HG03558 (cell line): ENCODE data around the gene NEBL.

Source experiments
- ATAC-seq: cut with Tn5 transposase; IDR thresholded peaks from one replicate; pipeline ENCODE4 v1.9.1; 2021; ENCODE audit warnings: moderate number of reproducible peaks; ENCODE audit not compliant: unreplicated experiment; ENCODE audit errors: extremely low read depth

Gene NEBL

GRCh38 chr10:20871970-20872369 lies 25.1 kb downstream of the NEBL start:
- no peak for ATAC-seq

DNA sequence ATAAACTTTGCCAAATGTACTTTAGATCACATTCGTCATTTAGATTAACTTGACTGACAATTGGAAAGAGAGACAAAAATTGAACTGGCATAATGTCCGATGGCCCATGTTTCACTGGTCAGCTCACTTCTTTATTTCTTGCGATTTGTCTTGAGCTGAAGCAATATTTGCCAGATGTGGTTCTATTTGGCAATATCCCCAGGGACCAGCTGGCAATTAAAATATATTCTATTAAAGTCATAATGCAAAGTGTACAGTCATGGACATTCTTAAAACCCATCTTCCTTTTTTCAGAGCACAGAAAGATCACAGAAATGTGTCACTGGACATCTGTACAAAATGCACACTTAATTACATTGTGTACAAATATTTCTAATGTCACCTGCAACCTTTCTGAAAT lies 26.3 kb downstream of the NEBL start:
- no peak for ATAC-seq

- ATAC-seq: no peak
Observed at GRCh38 chr10:20863008-20863407, 34.1 kb downstream of the NEBL start.

DNA sequence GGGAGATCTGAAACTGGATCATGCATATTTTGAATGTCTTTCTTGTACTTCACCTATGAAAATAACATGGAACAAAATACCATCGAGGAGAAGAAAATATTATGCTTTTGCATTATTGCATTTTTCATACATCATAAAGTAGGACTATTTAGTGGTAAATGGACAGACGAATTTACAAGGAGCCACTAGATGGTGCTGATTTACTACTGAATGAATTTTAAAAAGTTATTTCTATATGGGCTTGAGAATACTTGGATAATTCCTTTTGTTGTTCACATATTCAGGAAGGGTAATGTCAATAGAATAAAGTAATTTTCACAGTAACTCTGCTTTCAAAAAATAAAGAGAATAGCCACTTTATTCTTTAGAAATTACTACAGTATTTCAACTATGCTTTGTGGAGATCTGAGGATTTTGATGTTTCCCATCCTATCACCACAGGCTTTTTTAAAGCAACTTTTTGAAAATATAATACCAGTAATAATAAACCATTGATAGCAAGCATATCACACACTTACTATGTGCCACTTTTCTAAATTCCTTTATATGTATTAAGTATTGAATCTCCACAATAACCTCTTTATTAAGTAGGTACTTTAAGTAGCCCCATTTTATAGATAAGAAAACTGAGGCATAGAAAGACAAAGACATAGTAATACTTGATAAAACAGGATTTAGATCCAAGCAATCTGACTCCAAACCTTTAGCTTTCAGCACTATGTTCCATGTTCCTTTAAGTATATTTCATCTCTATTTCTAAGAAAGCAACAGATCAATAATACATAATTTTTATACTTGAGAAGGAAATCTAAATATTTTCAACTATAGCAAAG lies 38.6 kb downstream of the NEBL start:
- ATAC-seq: no peak

DNA sequence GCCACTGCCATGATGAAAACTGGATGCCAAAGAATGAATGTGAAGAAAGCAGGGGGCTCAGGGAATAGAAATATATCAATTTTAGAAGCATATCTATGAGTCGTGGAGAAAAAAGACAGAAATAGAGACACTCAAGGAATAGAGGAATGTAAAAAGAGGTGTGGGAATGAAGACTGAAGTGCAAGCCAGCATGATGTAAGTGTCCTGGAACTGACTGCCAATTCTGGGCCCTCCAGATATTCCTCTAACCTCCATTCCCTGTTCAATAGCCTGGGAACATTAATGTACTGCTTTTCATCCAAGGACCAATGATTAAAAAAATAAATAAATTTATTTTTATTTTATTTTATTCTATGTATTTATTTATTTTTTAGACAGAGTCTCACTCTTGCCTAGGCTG lies 40.6 kb downstream of the NEBL start:
- ATAC-seq: no peak

DNA sequence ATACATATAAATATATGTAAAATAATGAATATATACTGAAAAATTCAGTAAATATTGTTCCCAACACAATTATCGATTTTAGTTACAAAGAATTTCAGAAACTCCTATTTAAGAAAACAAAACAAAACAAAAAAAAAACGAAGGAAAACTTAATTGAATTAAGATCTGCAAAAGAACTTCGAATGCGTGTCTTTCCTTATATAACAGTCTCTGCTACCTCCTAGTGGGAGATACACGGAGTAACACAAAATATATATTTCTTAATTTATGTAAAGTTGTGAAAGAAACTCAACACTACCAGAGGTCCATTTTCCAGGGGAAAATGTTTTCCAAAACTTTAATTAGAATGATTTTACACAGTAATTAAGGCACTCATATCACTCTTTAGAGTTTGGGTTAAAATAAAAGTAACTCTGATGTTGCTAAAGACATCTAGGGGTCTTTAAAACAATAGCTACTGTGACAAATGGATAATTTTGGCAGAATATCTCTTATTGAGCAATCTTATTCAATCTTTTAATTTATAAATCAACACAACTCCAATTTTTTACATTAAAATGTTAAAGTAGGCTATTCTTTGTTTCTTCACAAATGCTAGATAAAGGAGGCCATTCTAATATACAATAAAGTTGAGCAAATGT lies 41.6 kb downstream of the NEBL start:
- no peak for ATAC-seq

DNA sequence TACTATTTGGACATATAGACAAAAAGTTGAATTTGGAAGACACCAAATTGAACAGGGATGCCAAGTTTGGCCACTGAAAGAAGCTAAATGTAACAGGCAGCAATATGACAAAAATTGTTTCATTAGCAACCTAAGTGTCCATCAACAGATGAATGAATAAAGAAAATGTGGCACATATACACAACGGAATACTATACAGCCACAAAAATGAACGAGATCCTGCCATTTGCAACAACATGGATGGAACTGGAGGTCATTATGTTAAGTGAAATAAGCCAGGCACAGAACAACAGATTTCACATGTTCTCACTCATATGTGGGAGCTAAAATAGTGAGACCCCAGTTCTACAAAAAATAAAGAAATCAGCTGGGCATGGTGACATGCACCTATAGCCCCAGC lies 43.8 kb downstream of the NEBL start:
- ATAC-seq: no peak

DNA sequence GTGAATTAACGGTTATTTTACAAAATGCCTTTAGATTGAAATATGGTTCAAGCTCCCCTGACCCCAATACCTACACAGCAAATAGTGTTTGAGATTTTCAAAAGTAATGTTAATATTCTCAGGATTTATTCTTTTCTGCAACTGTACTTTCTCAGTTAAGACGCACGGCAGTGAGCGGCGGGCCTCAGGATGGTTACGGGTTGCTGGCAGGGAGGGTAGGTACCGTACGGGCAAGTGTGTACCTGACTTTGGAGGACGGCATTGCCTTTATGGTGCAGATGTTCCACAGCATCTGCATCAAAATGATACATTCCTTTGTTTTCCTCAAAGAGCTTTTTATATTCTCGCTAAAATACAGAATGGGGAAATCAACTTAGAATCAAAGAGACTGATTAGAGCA lies 44.8 kb downstream of the NEBL start:
- ATAC-seq: no peak

DNA sequence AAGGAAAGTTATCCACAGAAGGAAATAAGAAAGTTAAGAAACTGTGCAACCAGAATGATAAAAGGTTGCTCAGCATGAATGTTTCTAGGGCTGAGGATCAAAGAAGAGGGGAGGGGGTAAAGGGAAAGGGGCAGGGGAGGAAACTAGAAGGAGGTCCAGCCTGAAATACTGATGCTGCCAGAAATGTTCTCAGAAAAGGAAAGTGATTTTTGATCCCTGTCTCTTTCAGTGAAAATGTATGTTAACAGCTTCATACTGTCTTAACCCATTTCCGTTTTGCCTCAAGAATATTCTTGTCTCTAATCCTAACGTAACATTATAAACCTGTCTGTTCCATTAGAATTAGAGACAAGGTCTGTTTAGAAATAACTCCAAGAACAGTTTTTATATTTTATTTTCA lies 49.6 kb downstream of the NEBL start:
- no peak for ATAC-seq

- ATAC-seq: no peak
Observed at GRCh38 chr10:20846263-20846662, 50.8 kb downstream of the NEBL start.

- no peak for ATAC-seq
Observed at GRCh38 chr10:20841419-20841818, 55.7 kb downstream of the NEBL start.

DNA sequence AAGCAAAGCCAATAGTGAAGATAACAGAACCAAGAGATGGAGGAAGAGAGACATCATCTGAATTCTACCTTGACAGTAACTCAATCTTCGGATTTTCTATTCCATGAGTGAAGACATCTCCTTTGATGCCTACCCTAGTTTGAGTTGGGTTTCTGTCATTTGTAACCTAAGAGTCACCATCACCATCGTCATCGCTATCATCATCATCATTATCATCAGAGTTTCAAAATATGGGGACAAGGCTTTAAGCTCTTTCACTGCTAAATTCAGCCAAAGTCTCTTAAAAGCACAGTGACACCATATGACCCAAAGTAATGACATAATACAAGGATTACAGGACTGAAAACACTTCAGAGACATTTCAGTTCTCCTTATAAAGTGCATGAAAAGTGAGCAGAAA lies 57.2 kb downstream of the NEBL start:
- no peak for ATAC-seq

DNA sequence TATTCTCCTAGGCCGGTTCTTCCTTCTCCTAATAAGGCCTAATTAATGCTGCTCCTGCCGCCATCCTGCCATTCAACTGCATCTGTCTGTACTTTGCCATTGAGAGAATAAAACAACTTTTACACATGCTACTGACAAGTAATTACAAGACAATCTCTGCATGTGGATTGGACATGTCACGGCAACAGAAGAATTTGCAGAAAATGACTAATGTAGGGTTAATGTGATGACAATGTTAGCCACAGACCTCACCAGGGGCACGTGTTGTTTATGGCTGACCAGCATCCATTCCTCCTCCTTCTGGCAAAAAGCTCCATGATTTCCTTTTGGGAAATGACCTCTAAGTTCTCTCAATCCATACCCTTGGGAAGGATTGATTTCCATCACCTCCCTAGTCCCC lies 58.0 kb downstream of the NEBL start:
- ATAC-seq: no peak

DNA sequence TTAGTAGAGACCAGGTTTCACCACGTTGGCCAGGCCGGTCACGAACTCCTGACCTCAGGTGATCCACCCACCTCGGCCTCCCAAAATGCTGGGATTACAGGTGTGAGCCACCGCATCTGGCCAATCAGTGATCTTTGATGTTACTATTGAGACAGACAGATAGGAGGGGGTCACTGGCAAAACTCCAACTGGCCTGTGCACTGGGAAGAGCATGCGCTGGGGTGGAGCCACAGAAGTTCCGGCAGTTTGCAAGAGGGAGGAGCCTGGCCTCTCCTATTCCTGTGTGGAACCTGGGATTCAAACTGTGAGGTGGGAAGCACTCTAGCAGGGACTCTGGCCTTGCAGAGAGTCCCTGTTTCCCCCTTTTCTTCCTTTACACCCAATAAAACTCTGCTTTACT lies 60.7 kb downstream of the NEBL start:
- no peak for ATAC-seq

GRCh38 chr10:20835335-20835734 lies 61.8 kb downstream of the NEBL start:
- ATAC-seq: no peak

DNA sequence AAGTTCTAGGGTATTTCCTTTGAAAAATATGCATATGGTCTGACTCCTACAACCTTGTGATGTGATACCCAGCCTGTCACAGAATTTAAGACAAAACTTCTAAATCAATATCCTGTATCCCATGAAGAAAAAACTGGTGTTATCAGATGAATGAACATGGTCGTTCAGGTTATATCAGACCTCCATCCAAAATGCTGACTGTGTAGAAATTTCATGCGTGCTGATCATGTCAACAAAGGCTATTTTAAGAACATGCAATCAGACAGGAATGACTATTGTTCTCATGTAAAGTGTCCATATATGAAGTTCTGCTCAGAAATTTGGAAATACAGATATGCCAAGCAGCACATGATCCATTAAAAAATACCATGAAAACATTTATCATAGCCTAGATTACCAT lies 62.3 kb downstream of the NEBL start:
- ATAC-seq: no peak

- no peak for ATAC-seq
Observed at GRCh38 chr10:20822825-20823224, 74.3 kb downstream of the NEBL start.

GRCh38 chr10:20817646-20818045 lies 79.5 kb downstream of the NEBL start:
- ATAC-seq: no peak

- no peak for ATAC-seq
Observed at GRCh38 chr10:20817116-20817515, 80.0 kb downstream of the NEBL start.

GRCh38 chr10:20814116-20814515 lies 83.0 kb downstream of the NEBL start:
- no peak for ATAC-seq

DNA sequence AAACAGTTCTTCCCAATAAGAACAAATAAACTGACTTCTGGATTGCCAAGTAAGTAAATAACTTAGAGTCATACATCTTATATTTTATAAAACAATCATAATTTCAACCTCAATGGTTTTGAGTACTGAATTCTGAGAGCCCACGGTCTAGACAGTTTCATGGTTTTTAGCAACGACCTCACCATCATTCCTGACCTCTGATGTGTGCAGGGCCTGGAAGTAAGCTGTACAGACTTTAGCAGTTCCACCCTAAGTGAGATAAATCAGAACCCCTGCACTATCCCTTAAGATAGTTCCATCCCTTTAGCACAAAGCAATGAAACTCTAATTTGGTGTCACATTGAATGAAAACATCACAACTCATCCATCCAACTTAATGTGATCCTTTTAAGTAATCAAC lies 86.0 kb downstream of the NEBL start:
- ATAC-seq: no peak

- ATAC-seq: no peak
Observed at GRCh38 chr10:20809631-20810030, 87.5 kb downstream of the NEBL start.
